ENCODE measurements around the gene ESPL1. TPM values are rescaled to one million over a fixed set of nuclear protein-coding genes. Genes with fewer than 3 reads are reported as not detected.

ESPL1 gene
- total RNA-seq, 1 experiment from 2014 or later = 9.4 TPM

DNA sequence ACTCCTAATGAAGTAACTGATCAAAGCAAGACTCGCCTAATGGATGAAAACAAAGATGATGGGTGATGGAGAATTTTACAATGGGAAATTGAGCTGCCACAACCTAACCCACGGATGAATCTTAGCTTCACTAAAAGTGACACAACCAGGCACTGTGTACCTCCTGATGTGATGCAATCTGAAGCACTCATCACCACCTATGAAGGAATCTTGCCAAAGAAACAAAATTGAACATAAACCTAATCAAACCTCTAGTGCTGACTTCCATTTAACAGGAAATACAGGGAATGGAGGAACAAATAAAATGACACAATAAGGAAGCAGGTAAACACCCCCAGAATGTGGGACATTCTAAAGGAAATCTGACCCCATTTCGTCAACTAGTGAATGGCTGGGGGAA is 22.8 kb upstream of the ESPL1 start:
- Histone ChIP-seq H3K27me3 (ENCODE audit: low read length) (no peaks in the 10 kb centered on the region), H4K20me1 (ENCODE audit: insufficient read depth, low read depth, low read length) (no peaks in the 10 kb centered on the region), H3K79me2 (ENCODE audit: low read length) (no peaks in the 10 kb centered on the region), H3K9me2 (replicated peaks; ENCODE audit: insufficient read depth, low read length) (no peaks in the 10 kb centered on the region), H3K9me3 (ENCODE audit: low read length) (no peaks in the 10 kb centered on the region), H3K9ac (ENCODE audit: low read length) (no peak overlapping the region), H3K4me2 (ENCODE audit: low read depth, low read length, poor library complexity, severe bottlenecking) (no peak overlapping the region), H3K27ac (ENCODE audit: low read length) (no peak overlapping the region), H3K4me1 (ENCODE audit: low read length) (no peaks in the 10 kb centered on the region), H3K4me3 (ENCODE audit: low read length) (no peak overlapping the region), H3K36me3 (ENCODE audit: insufficient read depth, low read length) (no peaks in the 10 kb centered on the region), H2AFZ (ENCODE audit: low read length) (no peak overlapping the region)
- DNase-seq = no peak

GRCh38 chr12:53251477-53252348 is 16.4 kb upstream of the ESPL1 start:
- Histone ChIP-seq H3K79me2 (ENCODE audit: low read length) (peaks cover 20% of the 10 kb centered on the region), H3K9ac (ENCODE audit: low read length) (peak overlapping the region; percentile 97), H4K20me1 (ENCODE audit: insufficient read depth, low read depth, low read length) (no peaks in the 10 kb centered on the region), H3K4me2 (ENCODE audit: low read depth, low read length, poor library complexity, severe bottlenecking) (peak overlapping the region; percentile 98), H3K27ac (ENCODE audit: low read length) (peak overlapping the region; percentile 61; the same call in 1 of the 2 replicates), H3K9me2 (replicated peaks; ENCODE audit: insufficient read depth, low read length) (no peaks in the 10 kb centered on the region), H3K4me3 (ENCODE audit: low read length) (peak overlapping the region; percentile 99), H3K9me3 (ENCODE audit: low read length) (no peaks in the 10 kb centered on the region), H2AFZ (ENCODE audit: low read length) (peak overlapping the region; percentile 96; the same call in 1 of the 2 replicates), H3K4me1 (ENCODE audit: low read length) (peaks cover 39% of the 10 kb centered on the region), H3K27me3 (ENCODE audit: low read length) (no peaks in the 10 kb centered on the region), H3K36me3 (ENCODE audit: insufficient read depth, low read length) (peaks cover 6% of the 10 kb centered on the region)
- peak; percentile 90 for DNase-seq

- H3K27ac ChIP-seq (ENCODE audit: low read length) = peak overlapping the region; percentile 61; the same call in 1 of the 2 replicates
- peaks cover 20% of the 10 kb centered on the region for H3K79me2 ChIP-seq (ENCODE audit: low read length)
- H3K36me3 ChIP-seq (ENCODE audit: insufficient read depth, low read length) = peaks cover 6% of the 10 kb centered on the region
- no peaks in the 10 kb centered on the region for H4K20me1 ChIP-seq (ENCODE audit: insufficient read depth, low read depth, low read length)
- H3K4me2 ChIP-seq (ENCODE audit: low read depth, low read length, poor library complexity, severe bottlenecking) = peak overlapping the region; percentile 98
- H3K9me2 ChIP-seq (replicated peaks; ENCODE audit: insufficient read depth, low read length) = no peaks in the 10 kb centered on the region
- H3K4me3 ChIP-seq (ENCODE audit: low read length) = peak overlapping the region; percentile 99
- H3K9ac ChIP-seq (ENCODE audit: low read length) = peak overlapping the region; percentile 97
- peak overlapping the region; percentile 80; the same call in 1 of the 2 replicates for H2AFZ ChIP-seq (ENCODE audit: low read length)
- H3K27me3 ChIP-seq (ENCODE audit: low read length) = no peaks in the 10 kb centered on the region
- peak; percentile 57 for DNase-seq
- H3K4me1 ChIP-seq (ENCODE audit: low read length) = peaks cover 39% of the 10 kb centered on the region
- H3K9me3 ChIP-seq (ENCODE audit: low read length) = no peaks in the 10 kb centered on the region
Observed at GRCh38 chr12:53252349-53252916, 15.7 kb upstream of the ESPL1 start.

DNA sequence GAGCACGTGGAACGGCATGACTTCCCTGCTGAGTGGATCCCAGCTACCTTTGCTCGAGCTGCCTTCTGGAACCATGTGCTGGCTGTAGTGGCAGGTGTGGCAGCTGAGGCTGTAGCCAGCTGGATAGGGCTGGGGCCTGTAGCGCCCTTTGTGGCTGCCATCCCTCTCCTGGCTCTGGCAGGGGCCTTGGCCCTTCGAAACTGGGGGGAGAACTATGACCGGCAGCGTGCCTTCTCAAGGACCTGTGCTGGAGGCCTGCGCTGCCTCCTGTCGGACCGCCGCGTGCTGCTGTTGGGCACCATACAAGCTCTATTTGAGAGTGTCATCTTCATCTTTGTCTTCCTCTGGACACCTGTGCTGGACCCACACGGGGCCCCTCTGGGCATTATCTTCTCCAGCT is 14.8 kb upstream of the ESPL1 start:
- H3K79me2 ChIP-seq (ENCODE audit: low read length) = peaks cover 20% of the 10 kb centered on the region
- peaks cover 41% of the 10 kb centered on the region for H3K4me1 ChIP-seq (ENCODE audit: low read length)
- H3K9me3 ChIP-seq (ENCODE audit: low read length) = no peaks in the 10 kb centered on the region
- H3K9ac ChIP-seq (ENCODE audit: low read length) = peak overlapping the region; percentile 97
- no peaks in the 10 kb centered on the region for H3K27me3 ChIP-seq (ENCODE audit: low read length)
- H3K4me3 ChIP-seq (ENCODE audit: low read length) = peak overlapping the region; percentile 99
- peaks cover 6% of the 10 kb centered on the region for H3K36me3 ChIP-seq (ENCODE audit: insufficient read depth, low read length)
- no peak overlapping the region for H2AFZ ChIP-seq (ENCODE audit: low read length)
- DNase-seq = no peak
- H3K27ac ChIP-seq (ENCODE audit: low read length) = no peak overlapping the region
- H4K20me1 ChIP-seq (ENCODE audit: insufficient read depth, low read depth, low read length) = no peaks in the 10 kb centered on the region
- H3K9me2 ChIP-seq (replicated peaks; ENCODE audit: insufficient read depth, low read length) = no peaks in the 10 kb centered on the region
- peak overlapping the region; percentile 98 for H3K4me2 ChIP-seq (ENCODE audit: low read depth, low read length, poor library complexity, severe bottlenecking)

- no peaks in the 10 kb centered on the region for H3K27me3 ChIP-seq (ENCODE audit: low read length)
- H3K9me2 ChIP-seq (replicated peaks; ENCODE audit: insufficient read depth, low read length) = no peaks in the 10 kb centered on the region
- peak overlapping the region; percentile 9; the same call in 1 of the 2 replicates for H3K9ac ChIP-seq (ENCODE audit: low read length)
- H3K4me1 ChIP-seq (ENCODE audit: low read length) = peaks cover 41% of the 10 kb centered on the region
- no peak overlapping the region for H3K4me3 ChIP-seq (ENCODE audit: low read length)
- no peak overlapping the region for H2AFZ ChIP-seq (ENCODE audit: low read length)
- H3K4me2 ChIP-seq (ENCODE audit: low read depth, low read length, poor library complexity, severe bottlenecking) = peak overlapping the region; percentile 38
- no peak for DNase-seq
- H3K36me3 ChIP-seq (ENCODE audit: insufficient read depth, low read length) = peaks cover 6% of the 10 kb centered on the region
- no peaks in the 10 kb centered on the region for H3K9me3 ChIP-seq (ENCODE audit: low read length)
- H3K79me2 ChIP-seq (ENCODE audit: low read length) = peaks cover 20% of the 10 kb centered on the region
- no peaks in the 10 kb centered on the region for H4K20me1 ChIP-seq (ENCODE audit: insufficient read depth, low read depth, low read length)
- peak overlapping the region; percentile 63 for H3K27ac ChIP-seq (ENCODE audit: low read length)
Observed at GRCh38 chr12:53254816-53255545, 13.1 kb upstream of the ESPL1 start.

- Histone ChIP-seq H3K4me2 (ENCODE audit: low read depth, low read length, poor library complexity, severe bottlenecking) (peak overlapping the region; percentile 38), H2AFZ (ENCODE audit: low read length) (no peak overlapping the region), H3K27ac (ENCODE audit: low read length) (peak overlapping the region; percentile 63)
Observed at GRCh38 chr12:53255996-53256395, 12.1 kb upstream of the ESPL1 start.

DNA sequence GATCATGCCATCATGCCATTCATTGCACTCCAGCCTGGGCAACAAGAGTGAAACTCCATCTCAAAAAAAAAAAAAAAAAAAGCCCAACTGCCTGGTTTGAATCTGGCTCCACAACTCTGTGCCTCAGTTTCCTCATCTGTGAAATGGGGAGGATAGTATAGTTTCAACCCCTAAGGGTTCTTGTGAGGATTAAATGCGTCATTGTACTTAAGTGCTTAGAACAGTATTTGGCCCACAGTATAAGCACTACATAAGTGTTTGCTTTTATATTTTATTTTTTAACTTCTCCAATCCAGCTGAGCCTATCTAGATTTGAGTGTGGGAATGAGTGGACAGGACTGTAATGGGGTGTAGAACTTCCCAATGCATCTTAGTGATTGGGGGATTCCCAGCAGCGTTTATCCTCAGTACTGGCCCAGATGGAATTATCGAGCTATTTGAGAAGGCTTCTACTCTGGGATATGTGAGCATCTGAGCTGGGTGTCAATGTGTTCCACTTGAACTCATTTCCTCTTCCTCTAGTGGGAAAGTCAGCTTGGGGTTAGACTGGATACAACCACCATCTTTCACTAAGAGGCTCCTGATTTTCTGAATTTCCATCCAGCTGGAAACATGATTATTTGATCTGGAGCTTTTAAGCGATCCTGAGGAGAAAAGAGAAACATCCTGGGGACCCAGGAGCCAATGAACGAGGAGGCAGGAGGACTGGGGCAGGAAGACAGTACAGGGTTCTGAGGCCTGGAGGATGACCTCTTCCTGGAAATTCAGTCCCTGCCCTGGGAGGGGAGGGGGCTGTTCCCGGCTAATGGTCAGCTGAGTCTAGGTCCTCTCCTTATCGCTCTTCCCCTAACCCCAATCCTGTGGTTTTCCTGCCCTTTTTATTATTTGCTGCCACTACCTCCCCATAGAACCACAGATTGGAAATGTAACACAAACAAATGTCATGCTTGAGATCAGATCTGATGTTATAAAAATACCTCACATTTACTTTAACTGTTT is 9.3 kb upstream of the ESPL1 start:
- Histone ChIP-seq H3K4me1 (ENCODE audit: low read length) (peaks cover 23% of the 10 kb centered on the region), H3K9me3 (ENCODE audit: low read length) (no peaks in the 10 kb centered on the region), H4K20me1 (ENCODE audit: insufficient read depth, low read depth, low read length) (no peaks in the 10 kb centered on the region), H3K4me3 (ENCODE audit: low read length) (no peak overlapping the region), H3K36me3 (ENCODE audit: insufficient read depth, low read length) (peaks cover 2% of the 10 kb centered on the region), H3K9me2 (replicated peaks; ENCODE audit: insufficient read depth, low read length) (no peaks in the 10 kb centered on the region), H3K27ac (ENCODE audit: low read length) (no peak overlapping the region), H3K79me2 (ENCODE audit: low read length) (peaks cover 2% of the 10 kb centered on the region; the same call in 1 of the 2 replicates), H2AFZ (ENCODE audit: low read length) (no peak overlapping the region), H3K4me2 (ENCODE audit: low read depth, low read length, poor library complexity, severe bottlenecking) (no peak overlapping the region), H3K27me3 (ENCODE audit: low read length) (no peaks in the 10 kb centered on the region), H3K9ac (ENCODE audit: low read length) (no peak overlapping the region)
- DNase-seq = no peak

More at GRCh38 chr12:53255996-53256395, 12.1 kb upstream of the ESPL1 start:
- Histone ChIP-seq H3K9me3 (ENCODE audit: low read length) (no peaks in the 10 kb centered on the region), H3K4me1 (ENCODE audit: low read length) (peaks cover 40% of the 10 kb centered on the region), H3K9ac (ENCODE audit: low read length) (peak overlapping the region; percentile 23; the same call in 1 of the 2 replicates), H4K20me1 (ENCODE audit: insufficient read depth, low read depth, low read length) (no peaks in the 10 kb centered on the region), H3K9me2 (replicated peaks; ENCODE audit: insufficient read depth, low read length) (no peaks in the 10 kb centered on the region), H3K27me3 (ENCODE audit: low read length) (no peaks in the 10 kb centered on the region), H3K4me3 (ENCODE audit: low read length) (no peak overlapping the region), H3K36me3 (ENCODE audit: insufficient read depth, low read length) (peaks cover 6% of the 10 kb centered on the region), H3K79me2 (ENCODE audit: low read length) (peaks cover 20% of the 10 kb centered on the region)
- peak; percentile 82 for DNase-seq
